SJCRH30 (cell line): ENCODE data around the gene EPS8L1. TPM values are rescaled to one million over a fixed set of nuclear protein-coding genes. Genes with fewer than 3 reads are reported as not detected.
"Not testable (repeated sequence)": the region's sequence is repeated elsewhere in the genome, so short reads cannot be mapped to it uniquely, and the experiment has no call there.

ENCODE experiments used
- DNase-seq, 2 experiments: peaks; one replicate each; pipeline ENCODE4 v3.0.0-alpha.2; 2015 to 2020
- H3K27ac ChIP-seq: fragments of 250-450 bp; sonication (Bioruptor Pico); 2 replicates; pipeline ENCODE4 v1.5.1; 2020; ENCODE audit warnings: mild to moderate bottlenecking, moderate library complexity
- H3K27me3 ChIP-seq: fragments of 250-450 bp; sonication (Bioruptor Pico); 2 replicates; pipeline ENCODE4 v1.5.1; 2020; ENCODE audit warnings: mild to moderate bottlenecking, moderate library complexity
- H3K36me3 ChIP-seq: fragments of 250-450 bp; sonication (Bioruptor Pico); 2 replicates; pipeline ENCODE4 v1.5.1; 2020; ENCODE audit warnings: mild to moderate bottlenecking, moderate library complexity
- H3K4me1 ChIP-seq: fragments of 250-450 bp; sonication (Bioruptor Pico); 2 replicates; pipeline ENCODE4 v1.5.1; 2020; ENCODE audit warnings: mild to moderate bottlenecking, moderate library complexity
- H3K4me3 ChIP-seq: fragments of 250-450 bp; sonication (Bioruptor Pico); 2 replicates; pipeline ENCODE4 v1.5.1; 2020; ENCODE audit warnings: mild to moderate bottlenecking, moderate library complexity
- H3K9me3 ChIP-seq: fragments of 250-450 bp; sonication (Bioruptor Pico); replicated peaks from 2 replicates; pipeline ENCODE4 v1.5.1; 2020; ENCODE audit warnings: mild to moderate bottlenecking, moderate library complexity
- total RNA-seq: library from RNA; depleted of rRNA; stranded (reverse); fragments of >200 nt; shearing (Covaris generic); gene quantifications from 2 replicates; pipeline ENCODE4 v1.2.3, GENCODE V29; 2014

Gene EPS8L1
- total RNA-seq, 1 experiment from 2014 or later, result 1.4 TPM

DNA sequence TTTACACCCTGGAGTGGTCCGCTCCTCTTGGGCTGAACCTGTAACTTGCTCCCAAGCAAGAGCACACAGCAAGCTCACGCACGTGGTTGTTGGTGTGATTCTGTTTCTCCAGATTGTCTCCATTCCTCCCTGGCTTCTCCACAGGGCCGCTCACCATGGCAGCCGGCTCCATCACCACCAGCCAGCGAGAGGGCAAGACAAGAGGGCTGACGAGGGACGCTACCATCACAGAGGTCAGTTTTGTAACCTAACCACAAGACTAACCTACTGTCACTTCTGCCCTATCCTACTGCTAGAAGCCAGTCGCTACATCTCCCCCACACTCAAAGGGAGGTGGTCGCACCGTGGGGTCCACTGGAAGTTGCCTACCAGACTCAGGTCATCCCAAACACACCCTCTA, 33.0 kb upstream of the EPS8L1 start:
- H3K27ac ChIP-seq, result no peak overlapping the region
- H3K9me3 ChIP-seq, result no peaks in the 10 kb centered on the region
- H3K27me3 ChIP-seq, result no peaks in the 10 kb centered on the region
- H3K4me3 ChIP-seq, result no peak overlapping the region
- peaks cover 21% of the 10 kb centered on the region for H3K36me3 ChIP-seq
- no peak for DNase-seq
- H3K4me1 ChIP-seq, result no peaks in the 10 kb centered on the region

DNA sequence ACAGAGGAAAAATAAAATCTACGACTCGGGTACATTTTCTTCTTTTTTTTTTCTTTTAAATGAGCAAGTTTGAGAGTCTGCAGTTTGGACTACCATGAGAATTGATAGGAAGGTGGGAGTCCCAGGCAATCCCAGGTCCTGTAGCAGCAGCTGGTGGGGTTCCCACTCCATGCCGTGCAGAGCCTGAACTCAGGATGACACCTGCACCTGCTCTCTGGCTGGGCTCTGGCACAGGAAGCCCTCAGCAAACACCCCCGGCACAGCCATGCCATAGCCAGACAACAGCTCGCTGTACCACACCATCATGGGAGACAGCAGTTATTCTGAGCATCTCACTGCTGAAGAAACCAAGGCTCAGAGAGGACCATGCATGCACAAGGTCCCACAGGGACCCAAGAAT, 31.4 kb upstream of the EPS8L1 start:
- H3K9me3 ChIP-seq, result no peaks in the 10 kb centered on the region
- no peak overlapping the region for H3K27ac ChIP-seq
- H3K27me3 ChIP-seq, result no peaks in the 10 kb centered on the region
- DNase-seq, result no peak
- peaks cover 32% of the 10 kb centered on the region for H3K36me3 ChIP-seq
- no peak overlapping the region for H3K4me3 ChIP-seq
- H3K4me1 ChIP-seq, result no peaks in the 10 kb centered on the region

DNA sequence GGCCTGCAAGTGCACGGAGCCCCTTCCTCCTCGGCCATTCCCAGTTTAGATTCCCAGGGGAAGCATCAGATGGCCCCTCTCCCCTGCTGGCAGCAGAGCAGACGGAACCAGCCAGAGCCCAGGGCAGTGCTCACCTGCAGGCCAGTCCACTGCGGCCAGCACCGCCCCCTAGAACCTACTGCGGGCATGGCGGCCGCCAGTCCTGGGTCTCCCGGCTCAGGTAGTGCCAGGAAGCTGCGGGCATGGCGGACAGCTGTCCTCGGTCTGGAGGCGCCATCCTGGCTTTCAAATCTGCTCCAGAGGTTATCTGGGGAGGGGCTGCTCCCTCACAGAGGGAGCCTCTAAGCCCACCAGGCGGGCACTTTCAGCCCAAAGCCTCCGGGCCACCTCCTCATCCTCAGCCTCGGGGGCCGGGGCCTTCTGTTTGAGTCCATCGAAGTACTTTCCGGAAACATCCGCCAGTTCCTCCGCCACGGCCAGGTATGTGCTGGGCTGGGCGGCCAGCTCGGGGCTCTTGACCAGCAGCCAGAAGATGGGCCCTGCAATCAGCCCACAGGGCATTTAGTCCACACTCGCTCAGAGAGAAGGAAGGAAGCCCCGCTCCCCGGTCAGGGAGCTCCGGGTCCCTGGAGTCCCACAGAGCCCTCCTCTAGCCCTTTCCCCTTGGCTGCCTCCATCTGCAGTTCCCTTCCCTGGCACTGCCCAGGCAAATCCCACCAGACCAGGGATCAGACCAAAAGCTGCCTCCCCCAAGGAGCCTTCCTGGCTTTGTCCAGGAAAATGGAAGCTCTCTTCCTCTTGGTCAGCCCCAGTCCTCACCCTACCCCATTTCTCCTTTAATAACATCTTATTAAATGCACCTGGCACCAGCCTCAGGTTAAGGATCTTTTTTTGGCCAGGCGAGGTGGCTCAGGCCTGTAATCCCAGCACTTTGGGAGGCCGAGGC, 30.6 kb upstream of the EPS8L1 start:
- H3K27ac ChIP-seq, result no peak overlapping the region
- no peaks in the 10 kb centered on the region for H3K9me3 ChIP-seq
- no peaks in the 10 kb centered on the region for H3K27me3 ChIP-seq
- H3K4me1 ChIP-seq, result no peaks in the 10 kb centered on the region
- no peak overlapping the region for H3K4me3 ChIP-seq
- DNase-seq, result no peak
- peaks cover 32% of the 10 kb centered on the region for H3K36me3 ChIP-seq

DNA sequence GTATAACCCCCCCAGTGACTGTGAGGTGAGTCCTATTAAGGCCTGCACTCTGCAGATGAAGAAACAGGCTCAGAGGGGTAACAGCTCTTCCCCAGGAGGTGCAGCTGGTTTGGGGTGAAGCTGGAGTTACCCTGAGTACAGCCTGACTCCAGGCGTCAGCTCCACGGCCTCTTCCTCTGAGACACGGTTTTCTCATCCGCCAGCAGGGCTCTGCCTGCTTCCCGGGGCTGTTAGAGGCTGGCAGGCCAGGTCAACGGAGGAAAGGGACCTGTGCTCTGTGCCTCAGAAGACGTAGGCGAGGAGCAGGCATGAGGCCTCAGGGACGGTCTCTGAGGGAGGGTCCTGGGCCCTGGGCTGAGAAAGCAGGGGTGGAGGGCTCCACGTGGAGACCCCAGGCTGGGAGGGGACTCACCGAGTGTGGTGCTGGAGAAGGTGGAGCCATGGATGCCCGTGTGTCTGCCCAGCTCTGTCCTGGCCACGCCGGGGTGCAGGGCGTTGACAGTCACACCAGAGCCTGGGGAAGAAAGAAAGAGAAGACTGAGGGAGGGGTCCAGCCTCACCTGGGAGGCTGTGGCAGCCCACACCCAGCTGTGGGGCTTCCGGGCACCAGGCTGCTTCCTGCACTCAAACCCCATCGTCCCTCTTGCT, 28.6 kb upstream of the EPS8L1 start:
- Histone ChIP-seq H3K36me3 (peaks cover 29% of the 10 kb centered on the region), H3K9me3 (no peaks in the 10 kb centered on the region), H3K27ac (no peak overlapping the region), H3K4me1 (no peaks in the 10 kb centered on the region), H3K27me3 (no peaks in the 10 kb centered on the region), H3K4me3 (no peak overlapping the region)
- no peak for DNase-seq

DNA sequence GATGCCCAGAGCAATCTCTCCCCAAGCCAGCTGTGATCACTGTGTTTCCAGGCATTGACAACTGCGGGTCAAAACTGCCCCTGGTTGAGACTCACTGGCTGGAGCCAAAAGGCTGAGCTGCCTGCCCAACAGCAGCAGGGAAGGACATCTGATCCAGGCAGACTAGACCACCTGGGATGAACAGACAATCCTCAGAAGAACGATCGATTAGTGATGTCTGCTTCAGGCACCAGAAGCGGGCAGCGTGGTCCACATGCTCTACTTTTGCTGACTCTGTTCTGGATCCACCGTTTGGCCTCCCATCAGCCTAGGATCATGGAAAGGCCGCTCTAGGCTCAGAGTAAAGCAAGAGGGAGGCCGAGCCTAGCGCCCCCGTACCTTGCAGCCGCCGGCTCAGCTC, 27.7 kb upstream of the EPS8L1 start:
- H3K4me1 ChIP-seq, result no peaks in the 10 kb centered on the region
- H3K4me3 ChIP-seq, result no peak overlapping the region
- no peak overlapping the region for H3K27ac ChIP-seq
- no peaks in the 10 kb centered on the region for H3K9me3 ChIP-seq
- peaks cover 31% of the 10 kb centered on the region for H3K36me3 ChIP-seq
- H3K27me3 ChIP-seq, result no peaks in the 10 kb centered on the region
- DNase-seq, result no peak

DNA sequence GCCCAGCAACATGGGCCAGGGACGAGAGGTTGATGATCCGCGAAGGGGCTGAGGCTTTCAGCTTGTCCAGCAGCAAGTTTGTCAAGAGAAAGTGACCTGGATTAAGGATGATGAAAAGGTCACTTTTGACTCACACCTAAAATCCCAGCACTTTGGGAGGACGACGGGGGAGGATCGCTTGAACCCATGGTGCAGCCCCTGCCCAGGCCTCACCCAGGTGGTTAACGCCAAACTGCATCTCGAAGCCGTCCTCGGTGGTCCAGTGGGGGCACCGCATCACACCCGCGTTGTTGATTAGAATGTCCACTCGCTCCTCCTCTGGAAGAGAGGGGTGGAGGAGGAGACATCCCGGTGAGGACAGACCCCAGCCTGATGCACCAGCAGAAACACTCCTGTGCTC, 27.2 kb upstream of the EPS8L1 start:
- DNase-seq, result no peak
- Histone ChIP-seq H3K4me3 (no peak overlapping the region), H3K9me3 (no peaks in the 10 kb centered on the region), H3K36me3 (peaks cover 35% of the 10 kb centered on the region), H3K4me1 (no peaks in the 10 kb centered on the region), H3K27ac (no peak overlapping the region), H3K27me3 (no peaks in the 10 kb centered on the region)

DNA sequence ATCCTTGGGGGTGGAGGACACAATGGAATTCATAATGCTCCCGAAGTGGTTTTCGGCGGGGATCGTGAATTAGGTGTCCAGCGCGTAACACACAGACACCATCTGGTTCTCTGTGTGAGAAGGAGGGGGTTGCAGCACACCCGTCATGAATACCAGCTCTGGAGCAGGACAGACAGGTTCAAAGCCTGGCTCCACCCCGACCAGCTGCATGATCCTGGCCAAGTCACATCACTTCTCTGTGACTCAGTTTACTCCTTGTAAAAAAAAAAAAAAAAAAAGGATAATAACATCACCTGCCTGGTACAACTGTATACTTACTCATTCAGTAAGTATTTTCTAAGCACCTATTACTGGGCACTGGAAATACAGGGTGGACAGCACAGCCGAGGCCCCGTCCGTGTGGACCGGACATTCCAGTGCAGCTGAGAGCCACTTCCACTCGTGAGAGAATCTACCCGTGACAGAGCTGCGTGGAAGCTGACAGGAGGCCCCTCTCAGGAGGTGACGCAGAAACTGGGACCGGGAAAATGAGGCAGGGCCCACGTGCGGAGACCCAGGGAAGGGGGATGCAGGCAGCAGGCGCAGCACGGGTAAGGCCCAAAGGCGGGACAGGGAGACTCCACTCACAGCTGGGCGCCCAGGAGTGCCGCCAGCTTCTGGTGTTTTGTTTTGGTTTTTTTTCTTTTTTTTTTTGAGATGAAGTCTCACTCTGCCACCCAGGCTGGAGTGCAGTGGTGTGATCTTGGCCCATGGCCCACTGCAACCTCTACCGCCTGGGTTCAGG, 24.7 kb upstream of the EPS8L1 start:
- Histone ChIP-seq H3K9me3 (no peaks in the 10 kb centered on the region), H3K4me3 (no peak overlapping the region), H3K27me3 (no peaks in the 10 kb centered on the region), H3K36me3 (peaks cover 48% of the 10 kb centered on the region), H3K27ac (no peak overlapping the region), H3K4me1 (no peaks in the 10 kb centered on the region)
- no peak for DNase-seq

DNA sequence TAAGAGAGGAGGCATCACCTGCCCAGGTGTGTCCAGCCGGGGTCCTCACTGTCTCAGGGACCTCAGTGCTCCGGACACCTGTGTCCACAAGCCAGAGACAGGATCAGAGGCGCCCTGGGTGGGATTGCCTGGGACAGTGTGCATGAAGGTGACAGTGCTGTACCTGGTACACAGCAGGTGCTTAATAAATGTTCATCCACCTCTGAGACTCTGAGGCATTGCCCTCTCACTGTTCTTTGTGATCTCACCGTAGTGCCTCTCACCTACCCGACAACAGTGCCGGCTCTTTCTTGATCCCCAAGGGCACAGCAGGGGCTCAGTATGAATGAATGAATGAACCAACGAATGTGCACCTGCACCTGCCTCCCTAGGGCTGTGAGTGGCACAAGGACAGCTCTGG, 21.9 kb upstream of the EPS8L1 start:
- DNase-seq, result no peak

DNA sequence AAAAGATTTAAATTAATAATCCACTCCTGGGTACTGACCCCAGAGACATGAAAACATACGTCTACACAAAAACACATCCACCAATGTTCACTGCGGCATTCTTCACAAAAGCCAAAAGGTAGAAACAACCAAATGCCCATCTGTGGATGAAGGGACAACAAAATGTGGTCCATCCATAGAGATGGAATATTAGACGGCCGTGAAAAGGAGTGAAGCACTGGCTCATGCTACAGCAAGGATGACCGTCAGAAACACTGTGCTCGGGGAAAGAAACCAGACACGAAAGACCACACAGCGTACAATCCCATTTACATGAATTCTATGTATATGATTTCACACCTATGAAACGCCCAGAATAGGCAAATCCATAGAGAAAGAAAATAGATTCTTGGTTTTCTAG, 18.8 kb upstream of the EPS8L1 start:
- H3K27ac ChIP-seq, result no peak overlapping the region
- no peak for DNase-seq
- H3K4me3 ChIP-seq, result no peak overlapping the region
- peaks cover 48% of the 10 kb centered on the region for H3K36me3 ChIP-seq
- no peaks in the 10 kb centered on the region for H3K27me3 ChIP-seq
- no peaks in the 10 kb centered on the region for H3K4me1 ChIP-seq
- H3K9me3 ChIP-seq, result no peaks in the 10 kb centered on the region

More for the DNA sequence above, 21.9 kb upstream of the EPS8L1 start:
- Histone ChIP-seq H3K27me3 (no peaks in the 10 kb centered on the region), H3K4me3 (no peak overlapping the region), H3K36me3 (peaks cover 46% of the 10 kb centered on the region), H3K4me1 (no peaks in the 10 kb centered on the region), H3K27ac (no peak overlapping the region), H3K9me3 (no peaks in the 10 kb centered on the region)

DNA sequence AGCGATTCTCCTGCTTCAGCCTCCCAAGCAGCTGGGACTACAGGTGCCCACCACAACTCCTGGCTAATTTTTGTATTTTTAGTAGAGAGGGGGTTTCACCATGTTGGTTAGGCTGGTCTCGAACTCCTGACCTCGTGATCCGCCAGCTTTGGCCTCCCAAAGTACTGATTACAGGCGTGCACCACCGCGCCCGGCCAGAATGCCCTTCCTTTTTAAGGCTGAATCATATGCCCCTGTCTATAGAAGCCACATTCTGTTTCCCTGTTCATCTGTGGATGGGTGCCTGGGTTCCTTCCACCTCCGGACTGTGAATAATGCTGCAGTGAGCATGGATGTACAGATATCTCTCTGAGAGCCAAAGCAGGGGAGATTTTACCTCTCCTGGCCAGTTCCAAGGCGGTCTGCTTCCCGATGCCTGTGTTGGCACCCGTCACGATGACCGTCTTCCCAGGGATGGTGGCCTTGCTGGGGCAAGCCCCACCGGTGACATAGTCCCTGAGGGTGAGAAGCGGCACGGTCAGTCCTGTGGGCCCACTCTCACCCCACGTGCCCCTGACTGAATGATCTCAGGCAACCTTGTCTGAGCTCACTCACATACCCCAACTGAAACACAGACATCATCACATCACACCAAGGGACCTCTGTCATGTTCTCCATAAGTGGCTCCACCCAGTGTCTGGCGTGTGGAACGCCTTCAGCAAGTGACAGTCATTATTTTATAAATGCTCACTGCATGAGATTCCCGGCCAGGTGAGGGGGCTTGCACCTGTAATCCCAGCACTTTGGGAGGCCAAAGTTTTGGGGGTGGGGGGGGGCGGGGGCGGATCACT, 16.7 kb upstream of the EPS8L1 start:
- peaks cover 38% of the 10 kb centered on the region for H3K36me3 ChIP-seq
- H3K9me3 ChIP-seq, result no peaks in the 10 kb centered on the region
- H3K4me3 ChIP-seq, result no peak overlapping the region
- DNase-seq, result no peak
- H3K27ac ChIP-seq, result no peak overlapping the region
- no peaks in the 10 kb centered on the region for H3K27me3 ChIP-seq
- no peaks in the 10 kb centered on the region for H3K4me1 ChIP-seq

DNA sequence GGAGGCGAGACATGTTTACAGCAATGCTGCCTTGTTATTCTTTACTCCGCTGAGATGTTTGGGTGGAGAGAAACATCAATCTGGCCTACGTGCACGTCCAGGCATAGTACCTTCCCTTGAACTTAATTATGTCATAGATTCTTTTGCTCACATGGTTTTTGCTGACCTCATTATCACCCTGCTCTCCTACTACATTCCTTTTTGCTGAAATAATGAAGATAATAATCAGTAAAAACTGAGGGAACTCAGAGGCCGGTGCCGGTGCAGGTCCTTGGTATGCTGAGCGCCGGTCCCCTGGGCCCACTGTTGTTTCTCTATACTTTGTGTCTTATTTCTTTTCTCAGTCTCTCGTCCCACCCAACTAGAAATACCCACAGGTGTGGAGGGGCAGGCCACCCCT, 15.4 kb upstream of the EPS8L1 start:
- not testable (repeated sequence) for H3K27ac ChIP-seq, H3K4me1 ChIP-seq, H3K27me3 ChIP-seq, H3K9me3 ChIP-seq, DNase-seq, H3K4me3 ChIP-seq
- H3K36me3 ChIP-seq, result peaks cover 28% of the 10 kb centered on the region

DNA sequence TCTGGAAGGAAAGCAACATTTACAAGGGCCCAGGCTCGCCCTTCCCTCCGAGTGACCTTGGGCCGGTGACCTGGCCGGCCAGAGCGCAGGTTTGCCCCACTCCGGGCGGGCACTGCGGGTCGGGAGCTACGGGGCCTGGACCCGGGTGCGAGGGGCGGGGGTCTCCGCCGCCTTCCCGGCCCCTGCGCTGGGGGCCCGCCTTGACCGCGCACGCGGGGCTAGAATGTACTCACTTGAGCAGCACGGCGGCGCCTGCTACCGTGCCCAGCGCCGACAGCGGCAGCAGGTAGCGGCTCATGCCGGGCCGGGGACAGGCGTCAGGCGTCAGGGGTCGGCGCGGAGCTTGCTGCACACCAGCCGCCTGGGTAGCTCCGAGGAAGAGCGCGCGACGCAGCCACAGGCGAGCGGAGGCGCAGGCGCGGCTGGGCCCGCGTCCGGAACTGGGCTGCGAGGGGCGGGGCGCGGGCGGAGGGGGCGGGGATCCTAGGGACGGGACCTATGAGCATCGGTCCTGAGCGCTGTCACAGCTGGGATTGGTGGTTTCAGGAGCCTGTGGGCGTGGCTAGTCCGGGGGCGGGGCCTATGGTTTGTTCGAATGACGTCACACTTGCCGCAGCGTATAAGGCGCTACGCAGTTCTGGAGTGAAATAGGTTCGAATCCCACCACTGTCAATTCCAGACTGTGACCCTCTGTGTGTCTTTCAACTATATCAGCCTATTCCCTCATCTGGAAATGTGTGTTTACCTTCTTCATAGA, 12.8 kb upstream of the EPS8L1 start, which contains the start of gene RDH13:
TSS of gene RDH13 (minus strand) at position 414 of the 757 bp plus-strand sequence. CDS start at position 298, 116 bp downstream.
- H3K36me3 ChIP-seq, result peaks cover 5% of the 10 kb centered on the region; the same call in 1 of the 2 replicates
- H3K9me3 ChIP-seq, result no peaks in the 10 kb centered on the region
- DNase-seq, result peak; percentile 98 to 99
- peak within 1 kb of the TSS; percentile 72 for H3K4me3 ChIP-seq
- peak within 1 kb of the TSS; percentile 19; the same call in 1 of the 2 replicates for H3K27ac ChIP-seq
- H3K4me1 ChIP-seq, result no peaks in the 10 kb centered on the region
- H3K27me3 ChIP-seq, result no peaks in the 10 kb centered on the region

DNA sequence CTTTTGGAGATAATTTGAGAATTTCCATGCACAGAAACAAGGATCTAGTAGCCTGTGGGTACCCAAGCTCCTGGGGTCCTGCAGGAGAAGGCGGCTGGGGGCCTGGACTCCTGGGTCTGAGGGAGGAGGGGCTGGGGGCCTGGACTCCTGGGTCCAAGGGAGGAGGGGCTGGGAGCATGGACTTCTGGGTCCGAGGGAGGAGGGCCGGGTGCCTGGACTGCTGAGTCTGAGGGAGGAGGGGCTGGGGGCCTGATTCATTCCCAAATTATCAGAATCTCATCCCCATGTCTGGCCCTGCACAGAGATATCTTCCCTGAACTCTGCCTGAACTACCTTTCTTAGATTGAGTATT, 12.2 kb upstream of the EPS8L1 start:
- Histone ChIP-seq H3K9me3 (no peaks in the 10 kb centered on the region), H3K4me1 (no peaks in the 10 kb centered on the region), H3K27ac (no peak overlapping the region), H3K4me3 (peak overlapping the region; percentile 72), H3K27me3 (no peaks in the 10 kb centered on the region), H3K36me3 (peaks cover 5% of the 10 kb centered on the region; the same call in 1 of the 2 replicates)
- no peak for DNase-seq
